PFSK-1 (cell line): Measurements from ENCODE around the gene PAPPA.

Experiments
- FOXP2 ChIP-seq: optimal IDR thresholded peaks from 2 replicates; pipeline ENCODE3; 2011; ENCODE audit warnings: borderline replicate concordance, control low read depth, inconsistent platforms; ENCODE audit not compliant: insufficient read depth; ENCODE audit errors: extremely low read length, extremely low read depth
- POLR2AphosphoS5 ChIP-seq: IDR thresholded peaks from 2 replicates; pipeline ENCODE4 v1.6.1; 2012; ENCODE audit warnings: low read depth, mild to moderate bottlenecking, control low read depth, low read length, moderate library complexity
- SIN3A ChIP-seq: IDR thresholded peaks from 2 replicates; pipeline ENCODE4 v1.6.1; 2012; ENCODE audit warnings: mild to moderate bottlenecking, low read length, moderate library complexity, borderline replicate concordance; ENCODE audit not compliant: insufficient read depth
- TAF1 ChIP-seq: IDR thresholded peaks from 2 replicates; pipeline ENCODE4 v1.6.1; 2012; ENCODE audit warnings: low read length, control low read depth, borderline replicate concordance; ENCODE audit not compliant: insufficient read depth
- TF ChIP-seq, protein P1 (sequence below), 2 experiments: IDR thresholded peaks; 2 replicates each; pipeline versions ENCODE4 v1.6.1 to v1.8.0; 2011 to 2012; ENCODE audit warnings: low read depth in 2 of 2, low read length in 2 of 2, control low read depth in 1 of 2, inconsistent platforms in 1 of 2, mild to moderate bottlenecking in 1 of 2, moderate library complexity in 1 of 2; ENCODE audit not compliant: insufficient read depth in 1 of 2

The PAPPA gene

DNA sequence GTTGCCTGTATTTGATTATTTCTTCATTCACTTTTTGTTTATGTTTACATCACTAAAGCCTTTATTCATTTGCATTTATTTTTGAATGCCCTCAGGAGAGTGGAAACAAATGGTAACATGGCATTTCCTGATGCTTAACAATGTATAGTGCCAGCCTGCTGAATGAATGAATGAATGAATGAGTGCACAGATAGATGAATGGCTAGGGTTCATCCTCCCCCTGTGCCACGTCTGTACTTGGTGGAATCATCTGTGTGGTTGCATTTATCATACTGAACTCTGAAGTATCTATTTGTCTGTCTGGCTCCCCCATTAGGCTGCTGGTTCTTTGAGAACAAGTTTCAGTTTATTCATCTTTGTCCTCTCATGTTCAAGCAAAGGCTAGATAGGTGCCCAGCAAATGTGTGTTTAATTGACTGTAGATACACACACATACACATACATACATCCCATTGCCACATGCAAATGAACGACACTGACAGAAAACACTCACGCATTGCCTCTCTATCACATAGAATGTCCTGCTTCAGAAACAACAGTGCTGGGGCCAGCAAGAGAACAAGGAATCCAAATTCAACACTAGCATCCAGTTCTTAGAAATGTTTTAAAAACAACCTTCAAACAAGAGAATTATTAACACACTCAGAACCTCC, 150.4 kb downstream of the PAPPA start:
- TF ChIP-seq POLR2AphosphoS5 (no peak), FOXP2 (no peak), TAF1 (no peak), SIN3A (no peak)
- TF ChIP-seq, protein P1, sequence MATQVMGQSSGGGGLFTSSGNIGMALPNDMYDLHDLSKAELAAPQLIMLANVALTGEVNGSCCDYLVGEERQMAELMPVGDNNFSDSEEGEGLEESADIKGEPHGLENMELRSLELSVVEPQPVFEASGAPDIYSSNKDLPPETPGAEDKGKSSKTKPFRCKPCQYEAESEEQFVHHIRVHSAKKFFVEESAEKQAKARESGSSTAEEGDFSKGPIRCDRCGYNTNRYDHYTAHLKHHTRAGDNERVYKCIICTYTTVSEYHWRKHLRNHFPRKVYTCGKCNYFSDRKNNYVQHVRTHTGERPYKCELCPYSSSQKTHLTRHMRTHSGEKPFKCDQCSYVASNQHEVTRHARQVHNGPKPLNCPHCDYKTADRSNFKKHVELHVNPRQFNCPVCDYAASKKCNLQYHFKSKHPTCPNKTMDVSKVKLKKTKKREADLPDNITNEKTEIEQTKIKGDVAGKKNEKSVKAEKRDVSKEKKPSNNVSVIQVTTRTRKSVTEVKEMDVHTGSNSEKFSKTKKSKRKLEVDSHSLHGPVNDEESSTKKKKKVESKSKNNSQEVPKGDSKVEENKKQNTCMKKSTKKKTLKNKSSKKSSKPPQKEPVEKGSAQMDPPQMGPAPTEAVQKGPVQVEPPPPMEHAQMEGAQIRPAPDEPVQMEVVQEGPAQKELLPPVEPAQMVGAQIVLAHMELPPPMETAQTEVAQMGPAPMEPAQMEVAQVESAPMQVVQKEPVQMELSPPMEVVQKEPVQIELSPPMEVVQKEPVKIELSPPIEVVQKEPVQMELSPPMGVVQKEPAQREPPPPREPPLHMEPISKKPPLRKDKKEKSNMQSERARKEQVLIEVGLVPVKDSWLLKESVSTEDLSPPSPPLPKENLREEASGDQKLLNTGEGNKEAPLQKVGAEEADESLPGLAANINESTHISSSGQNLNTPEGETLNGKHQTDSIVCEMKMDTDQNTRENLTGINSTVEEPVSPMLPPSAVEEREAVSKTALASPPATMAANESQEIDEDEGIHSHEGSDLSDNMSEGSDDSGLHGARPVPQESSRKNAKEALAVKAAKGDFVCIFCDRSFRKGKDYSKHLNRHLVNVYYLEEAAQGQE (IDR thresholded peaks at IDR 0.05; ENCODE audit: insufficient read depth in 1 of 2, low read depth in 2 of 2, low read length in 2 of 2) = no peak

DNA sequence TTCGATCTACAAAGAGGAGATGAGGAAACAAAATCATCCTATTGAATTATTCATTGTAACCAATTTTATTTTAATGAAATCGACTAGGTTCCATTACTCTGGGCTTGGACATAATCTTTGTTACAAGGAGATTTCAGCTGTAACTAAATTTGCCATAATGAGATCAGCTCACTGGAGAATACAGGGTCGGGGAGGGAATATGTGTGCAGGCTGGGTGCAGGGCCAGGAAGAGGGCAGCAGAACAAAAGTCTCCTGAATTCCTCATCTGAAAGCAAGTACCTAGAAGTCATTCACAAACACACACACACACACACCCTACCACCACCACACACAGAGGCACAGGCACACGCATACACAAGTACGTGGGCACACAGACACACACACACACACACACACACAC, 151.2 kb downstream of the PAPPA start:
- TF ChIP-seq SIN3A = no peak
- TF ChIP-seq, protein P1 (IDR thresholded peaks at IDR 0.05; ENCODE audit: insufficient read depth in 1 of 2, low read depth in 2 of 2, low read length in 2 of 2) = no peak
- no peak for TF ChIP-seq TAF1
- no peak for TF ChIP-seq FOXP2
- no peak for TF ChIP-seq POLR2AphosphoS5

DNA sequence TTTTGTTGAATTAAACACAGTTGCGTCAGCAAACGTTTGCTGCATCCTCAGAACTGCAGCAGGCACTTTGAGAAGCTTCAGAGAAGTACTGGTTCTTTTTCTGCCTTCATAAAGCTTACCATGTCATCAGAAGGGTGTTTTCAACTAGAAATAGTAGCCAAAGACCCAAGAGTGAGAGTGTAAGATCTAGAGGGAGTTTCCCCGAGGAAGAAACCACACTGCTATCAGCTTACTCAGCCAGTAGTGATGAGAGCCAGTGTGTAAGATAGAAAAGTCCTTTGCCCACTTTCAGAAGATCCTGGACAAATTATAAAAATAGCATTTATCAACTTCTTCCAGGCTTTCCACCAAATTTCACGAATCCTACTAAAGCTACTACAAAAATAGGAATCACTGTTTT, 154.5 kb downstream of the PAPPA start:
- TF ChIP-seq TAF1 (no peak), FOXP2 (no peak), SIN3A (no peak), POLR2AphosphoS5 (no peak)
- TF ChIP-seq, protein P1 (IDR thresholded peaks at IDR 0.05; ENCODE audit: insufficient read depth in 1 of 2, low read depth in 2 of 2, low read length in 2 of 2) = no peak

DNA sequence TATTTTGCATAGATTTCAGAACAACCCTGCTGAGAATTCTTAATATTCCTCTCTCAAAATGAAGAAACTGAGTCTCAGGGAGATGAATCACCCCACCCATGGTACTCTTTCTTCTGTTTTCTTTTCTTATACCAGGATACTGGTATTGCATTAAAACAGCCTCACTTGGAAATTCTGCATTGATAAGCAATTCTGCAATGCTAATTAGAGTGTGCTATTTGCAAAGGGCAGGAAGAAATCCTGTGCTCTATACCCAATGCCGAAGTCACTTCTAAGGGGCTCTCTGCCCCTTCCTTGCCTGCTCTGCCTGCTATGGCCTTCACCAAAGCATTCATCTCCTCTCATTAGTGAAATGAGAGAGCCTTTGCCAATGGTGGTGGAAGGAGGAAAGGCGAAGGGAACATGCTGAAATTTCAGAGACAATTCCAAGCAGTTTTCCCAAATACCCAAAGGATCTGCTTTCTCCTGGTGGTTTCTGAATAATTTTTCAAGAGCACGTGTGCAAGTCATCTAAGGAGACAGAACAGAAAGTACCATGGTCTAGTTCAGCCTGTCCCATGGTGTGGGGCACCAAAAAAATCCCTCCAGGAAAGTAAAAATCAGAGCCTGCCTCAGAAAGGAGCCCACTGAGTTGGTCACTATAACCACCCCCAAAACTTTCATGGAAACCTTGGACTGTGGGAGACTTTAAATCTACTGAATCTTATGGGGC, 156.5 kb downstream of the PAPPA start:
- no peak for TF ChIP-seq FOXP2
- TF ChIP-seq POLR2AphosphoS5 = no peak
- TF ChIP-seq SIN3A = no peak
- TF ChIP-seq TAF1 = no peak
- TF ChIP-seq, protein P1 (IDR thresholded peaks at IDR 0.05; ENCODE audit: insufficient read depth in 1 of 2, low read depth in 2 of 2, low read length in 2 of 2) = no peak
